GM12891 (cell line): Measurements from ENCODE around the gene PLIN5.

ENCODE experiments used
- PAX5 ChIP-seq: IDR thresholded peaks from 2 replicates; pipeline ENCODE4 v1.6.1; 2011; ENCODE audit warnings: low read length, moderate library complexity, mild to moderate bottlenecking; ENCODE audit not compliant: insufficient read depth, severe bottlenecking
- POLR2A ChIP-seq: IDR thresholded peaks from 2 replicates; pipeline ENCODE4 v1.6.1; 2011; ENCODE audit warnings: low read depth, low read length, control low read depth
- POLR2AphosphoS5 ChIP-seq: IDR thresholded peaks from 2 replicates; pipeline ENCODE4 v1.6.1; 2011; ENCODE audit warnings: low read depth, low read length, control low read depth
- POU2F2 ChIP-seq: IDR thresholded peaks from 2 replicates; pipeline ENCODE4 v1.6.1; 2011; ENCODE audit warnings: low read depth, mild to moderate bottlenecking, control low read depth, low read length, moderate library complexity
- SPI1 ChIP-seq: IDR thresholded peaks from 2 replicates; pipeline ENCODE4 v1.6.1; 2011; ENCODE audit warnings: low read depth, low read length, control low read depth
- TAF1 ChIP-seq: IDR thresholded peaks from 2 replicates; pipeline ENCODE4 v1.6.1; 2011; ENCODE audit warnings: low read depth, low read length, control low read depth

GRCh38 chr19:4500841-4501591 is 34.0 kb downstream of the PLIN5 start:
- TF ChIP-seq TAF1 = no peak
- no peak for TF ChIP-seq POLR2A
- no peak for TF ChIP-seq SPI1
- TF ChIP-seq POLR2AphosphoS5 = no peak
- TF ChIP-seq POU2F2 = no peak
- TF ChIP-seq PAX5 = no peak
